Stomach (tissue), 9 donors: ENCODE measurements around the gene DPYD. TPM values are rescaled to one million over a fixed set of nuclear protein-coding genes. Genes with fewer than 3 reads are reported as not detected.
A peak's percentile ranks its signal among the peaks of the same experiment; 100 is the strongest.

Experiments used
- DNase-seq, 2 donors: peaks; one replicate each; pipeline versions ENCODE4 v3.0.0 to v3.0.0-alpha.2; 2013 to 2019
- H3K27ac ChIP-seq, 5 donors: fragments of 200-600 bp in 4 of 5; sonication (generic) in 4 of 5; one replicate each; pipeline ENCODE4 v1.5.1; 2013 to 2019; ENCODE audit warnings: mild to moderate bottlenecking in 1 of 5, moderate library complexity in 1 of 5
- H3K27me3 ChIP-seq, 3 donors: fragments of 200-600 bp; sonication (generic); one replicate each; pipeline ENCODE4 v1.5.1; 2017 to 2019; ENCODE audit warnings: mixed run types in 1 of 3
- H3K36me3 ChIP-seq, 4 donors: fragments of 200-600 bp; sonication (generic); 1 replicate in 3 of 4; 2 replicates in 1 of 4; pipeline ENCODE4 v1.5.1; 2016 to 2019
- H3K4me1 ChIP-seq, 4 donors: fragments of 200-600 bp; sonication (generic); one replicate each; pipeline ENCODE4 v1.5.1; 2016 to 2019
- H3K4me3 ChIP-seq, 4 donors: fragments of 200-600 bp; sonication (generic) in 3 of 4; one replicate each; pipeline ENCODE4 v1.5.1; 2016 to 2019; ENCODE audit warnings: mild to moderate bottlenecking in 1 of 4
- H3K9me3 ChIP-seq, 4 donors: fragments of 200-600 bp; sonication (generic); one replicate each; pipeline ENCODE4 v1.5.1; 2016 to 2019
- CTCF ChIP-seq, 7 experiments: fragments of 450-650 bp in 4 of 7; fragments of 200-600 bp in 3 of 7; sonication (generic) in 3 of 7; IDR thresholded peaks; one replicate each; pipeline ENCODE4 v1.5.1; 2016 to 2019; ENCODE audit warnings: antibody characterized with exemption in 7 of 7, control low read depth in 2 of 7, mild to moderate bottlenecking in 1 of 7
- EP300 ChIP-seq: sonication (generic); formaldehyde crosslinking; IDR thresholded peaks from one replicate; pipeline ENCODE4 v1.6.1; 2017; ENCODE audit warnings: antibody characterized with exemption
- POLR2A ChIP-seq, 4 donors: fragments of 450-650 bp; IDR thresholded peaks; one replicate each; pipeline ENCODE4 v1.6.1; 2016; ENCODE audit warnings: antibody characterized with exemption in 4 of 4, control low read depth in 2 of 4, mild to moderate bottlenecking in 1 of 4, moderate library complexity in 1 of 4
- POLR2AphosphoS5 ChIP-seq, 3 donors: sonication (generic); formaldehyde crosslinking; IDR thresholded peaks; one replicate each; pipeline ENCODE4 v1.6.1; 2016; ENCODE audit warnings: antibody characterized with exemption in 3 of 3
- WGBS, 5 donors: extraction: QIAGEN DNeasy Blood & Tissue Kit in 3 of 5; methylation state at CpG; one replicate each; pipeline versions ENCODE4 v1.1.5 to v1.1.7; 2013 to 2018; 5-methylcytosine and 5-hydroxymethylcytosine counted together
- intact Hi-C: fragments of 100-400 bp; cut with DNase I; formaldehyde crosslinking; loops from one replicate; pipeline ENCODE4 v1.15.1; 2023; ENCODE audit warnings: low total_unique reads
- polyA plus RNA-seq, 3 donors: library from polyadenylated mRNA; stranded (reverse); fragments of 200-250 nt; gene quantifications; one replicate each; pipeline ENCODE4 v1.2.3, GENCODE V29; 2013
- total RNA-seq, 5 donors: library from RNA; depleted of rRNA; stranded (reverse); fragments of >200 nt; gene quantifications; one replicate each; pipeline versions ENCODE4 v1.1.0 to v1.2.3, GENCODE V29; 2014 to 2016
- donor health status: healthy with polysubstance abuse.
- donor health status: Bipolar disorder and iron deficiency.
- donor health status: healthy.

The DPYD gene
- total and polyA plus RNA-seq, 8 donors, result 7.5 to 58.2 (median 18.2) TPM

- peak in 1 of 2 donors; percentile 19 for DNase-seq
- Histone ChIP-seq H3K36me3 (peaks cover 0 to 5% (median 2%) of the 10 kb centered on the region in 4 donors), H3K4me3 (no peak overlapping the region), H3K27ac (no peak overlapping the region), H3K27me3 (no peaks in the 10 kb centered on the region), H3K4me1 (no peaks in the 10 kb centered on the region), H3K9me3 (no peaks in the 10 kb centered on the region)
- intact Hi-C loops, result no loop called here
- no peak for TF ChIP-seq POLR2A (IDR thresholded peaks at IDR 0.05)
- TF ChIP-seq CTCF (IDR thresholded peaks at IDR 0.05), result no peak
- no peak for TF ChIP-seq POLR2AphosphoS5 (IDR thresholded peaks at IDR 0.05)
- TF ChIP-seq EP300, result no peak
Measured at GRCh38 chr1:97091679-97092078, 829.2 kb downstream of the DPYD start.

DNA sequence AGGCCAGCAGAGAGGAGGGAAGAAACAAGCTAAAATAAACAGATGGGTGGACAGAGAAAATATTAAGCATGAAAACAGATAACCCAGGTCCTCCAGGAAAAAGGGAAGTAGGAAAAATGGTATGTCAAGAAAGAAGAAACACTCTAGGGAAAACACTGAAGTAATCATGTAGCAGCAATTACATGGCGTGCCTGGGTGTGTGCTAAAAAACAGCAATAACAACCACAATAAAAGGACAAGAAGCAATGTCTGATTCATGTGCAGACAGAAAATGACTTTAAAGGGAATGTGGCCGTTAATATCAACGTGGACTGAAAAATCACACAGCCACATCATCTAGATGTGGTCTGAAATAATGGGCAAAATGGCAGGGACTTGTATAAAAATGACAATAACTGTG, 829.6 kb downstream of the DPYD start:
- 74 to 87% (median 83%) methylated on average over 3 of the region's 3 CpGs for WGBS, 5 donors
- Histone ChIP-seq H3K9me3 (no peaks in the 10 kb centered on the region), H3K27me3 (no peaks in the 10 kb centered on the region), H3K36me3 (peaks cover 0 to under 1% (median 0%) of the 10 kb centered on the region in 4 donors), H3K4me1 (no peaks in the 10 kb centered on the region), H3K4me3 (no peak overlapping the region), H3K27ac (no peak overlapping the region)
- intact Hi-C loops, result no loop called here
- TF ChIP-seq POLR2A (IDR thresholded peaks at IDR 0.05), result no peak
- TF ChIP-seq POLR2AphosphoS5 (IDR thresholded peaks at IDR 0.05), result no peak
- no peak for TF ChIP-seq EP300
- TF ChIP-seq CTCF (IDR thresholded peaks at IDR 0.05), result no peak
- DNase-seq, result no peak

GRCh38 chr1:97090725-97091124, 830.1 kb downstream of the DPYD start:
- DNase-seq, result no peak
- Histone ChIP-seq H3K36me3 (no peaks in the 10 kb centered on the region), H3K4me1 (no peaks in the 10 kb centered on the region), H3K4me3 (no peak overlapping the region), H3K27ac (no peak overlapping the region), H3K9me3 (no peaks in the 10 kb centered on the region), H3K27me3 (no peaks in the 10 kb centered on the region)
- TF ChIP-seq POLR2AphosphoS5 (IDR thresholded peaks at IDR 0.05), result no peak
- TF ChIP-seq POLR2A (IDR thresholded peaks at IDR 0.05), result no peak
- TF ChIP-seq EP300, result no peak
- TF ChIP-seq CTCF (IDR thresholded peaks at IDR 0.05), result no peak
- intact Hi-C loops, result no loop called here
- 80 to 89% (median 84%) methylated on average over 3 of the region's 3 CpGs for WGBS, 5 donors

GRCh38 chr1:97089173-97089572, 831.7 kb downstream of the DPYD start:
- no peaks in the 10 kb centered on the region for H3K4me1 ChIP-seq
- DNase-seq, result peak in 1 of 2 donors; percentile 43
- TF ChIP-seq POLR2AphosphoS5 (IDR thresholded peaks at IDR 0.05) (no peak), POLR2A (IDR thresholded peaks at IDR 0.05) (no peak), CTCF (IDR thresholded peaks at IDR 0.05) (no peak), EP300 (no peak)
- no peak overlapping the region for H3K27ac ChIP-seq
- H3K27me3 ChIP-seq, result no peaks in the 10 kb centered on the region
- intact Hi-C loops, result no loop called here
- 75 to 88% (median 82%) methylated on average over 7 of the region's 7 CpGs for WGBS, 5 donors
- no peak overlapping the region for H3K4me3 ChIP-seq
- H3K36me3 ChIP-seq, result no peaks in the 10 kb centered on the region
- no peaks in the 10 kb centered on the region for H3K9me3 ChIP-seq
